Activated CD4-positive, alpha-beta T cell treated with anti-CD3 and anti-CD28 coated beads, Interleukin-2, amount 50 U/mL, for 1 hour (primary cell): ENCODE measurements around the gene OPN4.
"Not testable (repeated sequence)": the region's sequence is repeated elsewhere in the genome, so short reads cannot be mapped to it uniquely, and the experiment has no call there.

Source experiments
- DNase-seq: peaks from one replicate; pipeline ENCODE4 v3.0.0-alpha.2; 2020

OPN4 gene

GRCh38 chr10:86654411-86655172, at the start of gene OPN4:
TSS of gene OPN4 (plus strand) at chr10:86654547. CDS start at chr10:86654784, 237 bp downstream.
- no peak for DNase-seq

- no peak for DNase-seq
Observed at GRCh38 chr10:86607674-86608073, 46.7 kb upstream of the OPN4 start.

- no peak for DNase-seq
Observed at GRCh38 chr10:86609920-86610319, 44.4 kb upstream of the OPN4 start.

- DNase-seq, result no peak
Observed at GRCh38 chr10:86611386-86611785, 43.0 kb upstream of the OPN4 start.

GRCh38 chr10:86613096-86613495, 41.3 kb upstream of the OPN4 start:
- DNase-seq, result no peak

GRCh38 chr10:86613905-86614304, 40.4 kb upstream of the OPN4 start:
- no peak for DNase-seq

- DNase-seq, result no peak
Observed at GRCh38 chr10:86614853-86615252, 39.5 kb upstream of the OPN4 start.

- DNase-seq, result not testable (repeated sequence)
Observed at GRCh38 chr10:86617278-86617677, 37.1 kb upstream of the OPN4 start.

GRCh38 chr10:86628311-86628710, 26.0 kb upstream of the OPN4 start:
- no peak for DNase-seq

- no peak for DNase-seq
Observed at GRCh38 chr10:86630079-86630478, 24.3 kb upstream of the OPN4 start.

- no peak for DNase-seq
Observed at GRCh38 chr10:86632009-86632800, 22.1 kb upstream of the OPN4 start.

GRCh38 chr10:86632951-86633350, 21.4 kb upstream of the OPN4 start:
- DNase-seq, result no peak

GRCh38 chr10:86635402-86635801, 18.9 kb upstream of the OPN4 start:
- no peak for DNase-seq

- no peak for DNase-seq
Observed at GRCh38 chr10:86636311-86636710, 18.0 kb upstream of the OPN4 start.

GRCh38 chr10:86642021-86642420, 12.3 kb upstream of the OPN4 start:
- no peak for DNase-seq

GRCh38 chr10:86642499-86642898, 11.8 kb upstream of the OPN4 start:
- no peak for DNase-seq

- no peak for DNase-seq
Observed at GRCh38 chr10:86644152-86644793, 10.1 kb upstream of the OPN4 start.

- DNase-seq, result no peak
Observed at GRCh38 chr10:86644794-86645445, 9.4 kb upstream of the OPN4 start.

GRCh38 chr10:86645621-86646165, 8.7 kb upstream of the OPN4 start:
- not testable (repeated sequence) for DNase-seq

GRCh38 chr10:86646532-86646931, 7.8 kb upstream of the OPN4 start:
- DNase-seq, result no peak

GRCh38 chr10:86646933-86647332, 7.4 kb upstream of the OPN4 start:
- no peak for DNase-seq

- no peak for DNase-seq
Observed at GRCh38 chr10:86647773-86648703, 6.3 kb upstream of the OPN4 start.
